ENCODE data around the gene PTGFRN.
"Not testable (repeated sequence)": the region's sequence is repeated elsewhere in the genome, so short reads cannot be mapped to it uniquely, and the experiment has no call there.

Gene PTGFRN

DNA sequence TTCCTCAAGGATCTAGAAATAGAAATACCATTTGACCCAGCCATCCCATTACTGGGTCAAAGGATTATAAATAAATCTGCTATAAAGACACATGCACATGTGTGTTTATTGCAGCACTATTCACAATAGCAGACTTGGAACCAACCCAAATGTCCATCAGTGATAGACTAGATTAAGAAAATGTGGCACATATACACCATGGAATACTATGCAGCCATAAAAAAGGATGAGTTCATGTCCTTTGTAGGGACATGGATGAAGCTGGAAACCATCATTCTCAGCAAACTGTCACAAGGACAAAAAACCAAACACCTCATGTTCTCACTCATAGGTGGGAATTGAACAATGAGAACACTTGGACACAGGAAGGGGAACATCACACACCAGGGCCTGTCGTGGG, 70.6 kb downstream of the PTGFRN start:
- not testable (repeated sequence) for DNase-seq

DNA sequence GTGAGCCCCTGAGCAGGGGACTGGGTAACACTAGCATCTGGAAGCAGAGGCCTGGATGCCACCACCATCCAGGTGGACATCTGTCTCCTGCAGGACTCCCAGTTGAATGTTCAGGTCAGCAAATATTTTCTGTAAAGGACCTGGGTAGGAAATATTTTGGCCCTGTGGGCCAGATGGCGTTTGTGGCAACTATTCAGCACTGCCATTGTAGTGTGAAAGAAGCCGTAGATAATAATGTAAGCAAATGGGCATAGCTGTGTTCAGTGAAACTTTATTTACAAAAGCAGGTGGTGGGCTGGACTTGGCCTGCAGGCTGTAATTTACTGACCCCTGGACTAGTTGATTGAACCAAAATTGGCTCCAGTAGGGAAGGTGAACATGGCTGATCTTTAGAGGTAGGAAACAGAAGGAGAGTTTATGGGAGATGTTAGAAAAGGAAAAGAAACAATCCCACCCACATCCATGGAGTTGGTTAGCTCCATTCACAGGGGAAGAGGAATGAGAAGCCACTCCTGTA, 71.9 kb downstream of the PTGFRN start:
- no peak for DNase-seq

DNA sequence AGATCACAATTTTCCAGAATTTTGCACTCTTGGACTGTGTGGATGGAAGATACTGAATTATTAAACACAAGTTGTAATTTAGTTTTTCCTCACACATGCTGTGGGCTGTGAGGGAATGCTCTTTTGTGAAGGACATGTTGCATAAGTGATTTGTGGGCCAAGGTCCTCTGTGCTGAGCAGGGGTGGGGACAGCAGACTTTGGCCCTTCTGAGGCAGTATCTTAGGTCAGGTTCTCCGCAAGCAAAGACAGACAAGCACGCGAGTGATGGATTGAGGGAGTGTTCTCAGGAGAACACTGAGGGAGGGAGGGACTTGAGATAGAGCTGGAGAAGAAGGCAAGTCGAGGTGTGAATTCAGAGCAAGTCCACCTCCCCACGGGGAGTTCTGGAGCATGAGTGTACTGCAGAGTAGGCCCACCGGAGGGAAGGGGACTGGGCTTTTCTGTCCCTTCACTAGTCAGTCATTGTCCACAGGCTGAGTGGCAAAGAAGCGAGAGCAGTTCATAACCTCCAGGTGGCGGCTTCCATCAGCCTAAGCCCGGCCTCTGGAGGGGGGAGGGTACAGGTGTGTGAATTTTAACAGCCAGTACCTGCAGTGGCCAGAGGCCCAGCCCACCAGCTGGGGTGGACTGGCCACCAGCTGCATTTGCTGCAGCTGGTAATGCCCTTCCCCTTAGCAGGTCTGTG, 72.7 kb downstream of the PTGFRN start:
- no peak for DNase-seq

DNA sequence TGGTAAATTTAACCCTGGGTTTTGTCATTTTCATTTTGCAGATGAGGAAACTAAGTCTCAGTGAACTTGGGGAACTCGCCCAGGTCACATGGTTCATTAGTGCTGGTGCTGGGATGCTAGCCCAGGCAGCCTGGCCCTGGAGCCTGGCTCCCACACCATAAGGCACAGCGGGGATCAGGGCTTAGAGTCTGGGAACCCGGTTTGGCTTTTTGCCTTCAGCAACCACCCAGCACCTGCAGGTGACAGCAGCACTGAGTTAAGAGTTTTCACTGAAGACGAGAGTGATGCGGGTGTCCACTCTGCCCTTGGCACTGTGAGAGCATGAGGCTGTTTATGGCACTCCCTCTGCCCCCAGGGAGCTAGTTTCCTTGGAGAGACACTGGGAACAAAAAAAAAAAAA, 73.4 kb downstream of the PTGFRN start:
- no peak for DNase-seq

DNA sequence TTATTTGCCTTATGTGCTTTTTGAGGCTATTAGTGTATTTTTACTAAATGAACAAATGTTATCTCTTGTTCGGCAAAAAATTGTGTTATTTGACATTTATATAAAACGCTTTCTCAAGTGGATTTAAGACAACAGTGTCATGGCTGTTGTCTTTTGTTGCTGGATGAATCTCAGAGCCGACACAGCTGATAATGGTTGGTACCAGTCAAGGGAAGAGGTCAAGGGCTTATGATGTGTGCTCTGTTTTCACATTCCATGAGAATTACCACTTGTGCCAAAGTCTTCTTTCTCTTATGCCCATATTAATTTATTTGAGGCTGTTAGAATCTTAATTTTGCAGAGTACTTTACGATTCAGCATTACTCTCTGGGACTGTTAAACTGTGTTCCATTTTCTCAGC, 74.0 kb downstream of the PTGFRN start:
- no peak for DNase-seq

- no peak for DNase-seq
Observed at GRCh38 chr1:116984406-116985160, 74.9 kb downstream of the PTGFRN start.

- no peak for DNase-seq
Observed at GRCh38 chr1:116986421-116987255, 76.9 kb downstream of the PTGFRN start.

DNA sequence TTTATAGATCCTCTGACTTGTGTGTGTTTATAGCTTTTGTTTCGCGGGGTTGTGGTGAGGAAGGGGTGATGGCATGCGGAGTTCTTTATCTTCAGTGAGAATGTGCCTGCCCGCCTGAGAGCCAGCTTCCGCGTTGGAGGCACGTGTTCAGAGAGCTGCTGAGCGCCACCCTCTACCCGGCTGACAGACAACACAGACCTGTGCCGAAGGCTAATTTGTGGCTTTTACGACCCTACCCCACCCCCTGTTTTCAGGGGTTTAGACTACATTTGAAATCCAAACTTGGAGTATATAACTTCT, 77.5 kb downstream of the PTGFRN start:
- no peak for DNase-seq

- DNase-seq = peak; percentile 24
Observed at GRCh38 chr1:116988248-116988647, 78.5 kb downstream of the PTGFRN start.

GRCh38 chr1:116988908-116989307, 79.2 kb downstream of the PTGFRN start:
- no peak for DNase-seq

GRCh38 chr1:116989835-116990234, 80.1 kb downstream of the PTGFRN start:
- DNase-seq = no peak

GRCh38 chr1:116990612-116991151, 81.0 kb downstream of the PTGFRN start:
- DNase-seq = peak; percentile 85

GRCh38 chr1:116991171-116991845, 81.6 kb downstream of the PTGFRN start:
- no peak for DNase-seq

GRCh38 chr1:116991918-116992317, 82.2 kb downstream of the PTGFRN start:
- no peak for DNase-seq

DNA sequence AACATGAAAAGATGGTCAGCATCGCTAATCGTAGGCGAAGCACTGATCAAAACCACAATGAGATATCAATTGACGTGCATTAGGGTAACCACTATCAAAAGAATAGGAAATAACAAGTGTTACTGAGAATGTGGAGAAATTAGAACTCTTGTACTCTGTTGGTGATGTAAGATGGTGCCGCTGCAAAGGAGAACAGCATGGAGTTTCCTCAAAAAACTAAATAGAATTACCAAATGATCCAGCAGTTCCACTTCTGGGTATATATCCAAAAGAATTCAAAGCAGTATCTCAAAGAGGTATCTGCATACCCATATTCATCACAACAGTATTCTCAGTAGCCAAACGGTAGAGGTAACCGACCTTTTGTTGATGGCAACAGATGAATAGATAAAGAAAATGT, 83.6 kb downstream of the PTGFRN start:
- DNase-seq = no peak

DNA sequence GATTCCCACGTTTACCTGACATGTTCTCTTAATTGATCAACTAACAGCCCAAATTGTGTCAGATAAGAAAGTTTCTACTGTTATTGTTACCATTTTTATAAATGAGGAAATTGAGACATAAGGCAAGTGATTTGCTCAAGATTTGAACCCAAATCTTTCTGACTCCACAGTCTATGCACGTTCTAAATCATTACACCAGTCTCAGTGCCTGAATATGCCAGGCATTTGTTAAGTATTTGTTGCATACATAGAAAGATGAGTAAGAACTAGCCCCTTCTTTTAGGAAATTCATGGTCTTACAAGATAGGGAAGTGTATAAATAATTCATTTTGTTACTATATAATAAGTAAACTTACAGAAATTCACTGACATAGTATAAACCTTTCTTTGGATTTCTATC, 84.7 kb downstream of the PTGFRN start:
- DNase-seq = no peak

DNA sequence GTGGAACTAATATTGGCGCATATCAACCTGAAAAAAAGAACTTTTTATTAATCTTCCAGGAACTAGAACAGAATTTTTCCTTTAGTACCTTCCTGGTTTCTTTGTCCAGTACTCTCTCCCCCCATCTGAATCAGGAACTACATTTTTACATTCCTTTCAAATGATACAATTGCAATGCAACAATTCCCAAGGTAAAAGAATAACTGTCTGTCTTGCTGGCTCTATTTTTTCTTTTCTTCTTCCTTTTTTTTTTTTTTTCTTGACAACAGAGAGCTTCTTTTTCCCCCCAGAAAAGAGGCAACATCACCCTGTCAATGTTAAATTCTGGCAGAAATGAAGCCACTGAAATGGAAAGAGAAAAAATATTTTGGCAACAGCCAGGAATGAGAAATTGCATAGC, 87.3 kb downstream of the PTGFRN start:
- DNase-seq = peak; percentile 63

GRCh38 chr1:116997636-116998035, 87.9 kb downstream of the PTGFRN start:
- DNase-seq = peak; percentile 20

DNA sequence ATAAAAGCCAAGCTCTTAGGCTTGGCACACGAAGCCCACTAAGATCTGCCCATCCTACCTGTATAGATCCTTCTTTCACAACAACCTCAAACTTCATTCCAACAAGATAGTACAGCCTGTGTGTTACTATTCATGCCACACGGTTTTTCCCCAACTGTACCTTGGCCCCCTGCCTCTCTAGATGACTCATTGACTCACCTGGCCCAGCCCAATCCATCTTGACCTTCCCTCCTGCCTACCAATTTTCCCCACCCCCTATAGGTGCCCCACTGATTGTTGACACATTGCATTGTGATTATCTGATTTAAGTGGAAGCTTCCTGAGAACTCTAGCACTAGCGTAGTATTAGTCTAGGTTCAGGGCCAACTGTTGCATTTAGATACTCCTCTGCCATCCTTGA, 89.9 kb downstream of the PTGFRN start:
- no peak for DNase-seq

- DNase-seq = no peak
Observed at GRCh38 chr1:117000142-117000541, 90.4 kb downstream of the PTGFRN start.

DNA sequence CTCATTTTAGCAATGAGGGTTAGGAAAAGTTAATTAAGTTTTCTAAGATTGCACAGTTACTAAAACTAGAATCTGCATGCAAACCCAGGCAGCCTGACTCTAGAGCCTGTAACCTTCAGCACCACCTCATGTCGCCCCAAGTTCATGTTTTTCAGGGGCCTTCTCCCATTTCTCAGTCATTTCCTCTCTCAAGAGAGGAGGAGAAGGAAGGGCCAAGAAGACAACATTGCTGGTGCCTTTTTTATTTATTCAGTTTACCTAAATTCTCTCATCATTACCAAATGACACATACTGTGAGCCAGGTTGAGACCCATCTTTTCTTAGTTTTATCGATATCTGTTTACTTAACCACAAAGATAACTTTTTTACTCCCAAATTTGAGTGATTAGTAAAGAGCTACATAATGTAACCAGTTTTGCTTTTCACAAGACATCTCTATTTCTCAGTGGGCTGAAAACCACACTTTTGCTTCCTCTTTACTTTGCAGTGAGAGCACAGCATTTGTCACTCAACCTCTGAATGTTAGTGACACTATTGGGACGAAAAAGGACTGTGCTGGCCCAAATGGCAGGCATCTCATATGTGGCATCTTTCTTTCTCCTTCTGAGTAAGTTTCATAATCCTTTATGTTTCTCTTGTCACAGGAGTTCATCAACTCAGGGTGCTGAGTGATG, 91.7 kb downstream of the PTGFRN start, which contains the start of gene CD101:
Gene CD101 (plus strand): TSS at position 507 of the 674 bp plus-strand sequence. CDS start 58 bp downstream, at position 565.
- DNase-seq = no peak

All from fibroblast of skin of right quadriceps (primary cell).